GM18508 (cell line): ENCODE measurements around the gene DNAJC5G.

ENCODE experiments used
- ATAC-seq: cut with Tn5 transposase; IDR thresholded peaks from one replicate; pipeline ENCODE4 v1.9.1; 2021; ENCODE audit warnings: moderate number of reproducible peaks; ENCODE audit not compliant: insufficient read depth, unreplicated experiment

DNAJC5G gene

GRCh38 chr2:27275211-27276150 lies at the start of gene DNAJC5G:
DNAJC5G (plus strand) TSS chr2:27275433; CDS start chr2:27276729, 1,296 bp downstream.
- ATAC-seq = no peak

- ATAC-seq = no peak
Measured at GRCh38 chr2:27225526-27225925, 49.7 kb upstream of the DNAJC5G start.

GRCh38 chr2:27227501-27227900 lies 47.7 kb upstream of the DNAJC5G start:
- ATAC-seq = no peak

GRCh38 chr2:27231921-27232320 lies 43.3 kb upstream of the DNAJC5G start:
- no peak for ATAC-seq

GRCh38 chr2:27233341-27233740 lies 41.9 kb upstream of the DNAJC5G start:
- no peak for ATAC-seq

- no peak for ATAC-seq
Measured at GRCh38 chr2:27236136-27236535, 39.1 kb upstream of the DNAJC5G start.

- no peak for ATAC-seq
Measured at GRCh38 chr2:27236626-27237025, 38.6 kb upstream of the DNAJC5G start.

GRCh38 chr2:27237341-27237945 lies 37.8 kb upstream of the DNAJC5G start:
- no peak for ATAC-seq

GRCh38 chr2:27238976-27239375 lies 36.3 kb upstream of the DNAJC5G start:
- ATAC-seq = no peak

- ATAC-seq = no peak
Measured at GRCh38 chr2:27240406-27240805, 34.8 kb upstream of the DNAJC5G start.

- no peak for ATAC-seq
Measured at GRCh38 chr2:27241761-27242613, 33.2 kb upstream of the DNAJC5G start.

- no peak for ATAC-seq
Measured at GRCh38 chr2:27242614-27242951, 32.6 kb upstream of the DNAJC5G start.

GRCh38 chr2:27243391-27244130 lies 31.7 kb upstream of the DNAJC5G start:
- ATAC-seq = no peak

GRCh38 chr2:27245116-27245515 lies 30.1 kb upstream of the DNAJC5G start:
- ATAC-seq = no peak

- ATAC-seq = no peak
Measured at GRCh38 chr2:27245626-27246025, 29.6 kb upstream of the DNAJC5G start.

GRCh38 chr2:27247893-27248292 lies 27.3 kb upstream of the DNAJC5G start:
- ATAC-seq = no peak

GRCh38 chr2:27249159-27249890 lies 25.9 kb upstream of the DNAJC5G start:
- no peak for ATAC-seq

- ATAC-seq = no peak
Measured at GRCh38 chr2:27249891-27250651, 25.2 kb upstream of the DNAJC5G start.
